Keratinocyte (primary cell): Measurements from ENCODE around the gene KRT8. TPM values are rescaled to one million over a fixed set of nuclear protein-coding genes. Genes with fewer than 3 reads are reported as not detected.

Experiments
- DNase-seq: peaks from one replicate; pipeline ENCODE4 v3.0.0-alpha.2; 2011; ENCODE audit warnings: low read depth, missing footprints, low spot score
- FAIRE-seq: peaks from 2 replicates; lab custom pipeline; 2011; peaks lifted over from hg19 to GRCh38; lab: Jason Lieb, UNC
- H2AFZ ChIP-seq: 2 replicates; pipeline ENCODE4 v1.6.0; 2012; ENCODE audit warnings: low read length, control low read depth, inconsistent platforms; ENCODE audit not compliant: control insufficient read depth
- H3K27ac ChIP-seq: 2 replicates; pipeline ENCODE4 v1.5.1; 2011; ENCODE audit warnings: low read length; ENCODE audit not compliant: control insufficient read depth, insufficient read depth
- H3K27me3 ChIP-seq: 3 replicates; pipeline ENCODE4 v1.6.0; 2011; ENCODE audit warnings: low read length; ENCODE audit not compliant: control insufficient read depth, insufficient read depth; ENCODE audit errors: extremely low read depth
- H3K36me3 ChIP-seq, 2 experiments: 2 replicates in 1 of 2; 3 replicates in 1 of 2; pipeline ENCODE4 v1.5.1; 2011; ENCODE audit warnings: low read length in 2 of 2, mild to moderate bottlenecking in 1 of 2; ENCODE audit not compliant: control insufficient read depth in 2 of 2, insufficient read depth in 2 of 2; ENCODE audit errors: extremely low read depth in 1 of 2
- H3K4me1 ChIP-seq: 3 replicates; pipeline ENCODE4 v1.5.1; 2011; ENCODE audit warnings: low read length; ENCODE audit not compliant: control insufficient read depth, insufficient read depth; ENCODE audit errors: extremely low read depth
- H3K4me2 ChIP-seq: 3 replicates; pipeline ENCODE4 v1.6.0; 2011; ENCODE audit warnings: low read depth, low read length; ENCODE audit not compliant: control insufficient read depth, insufficient read depth; ENCODE audit errors: extremely low read depth
- H3K4me3 ChIP-seq, 3 experiments: fragments of 200-600 bp in 1 of 3; sonication (generic) in 1 of 3; 2 replicates in 2 of 3; 3 replicates in 1 of 3; pipeline ENCODE4 v1.5.1; 2011 to 2016; ENCODE audit warnings: low read length in 3 of 3, mild to moderate bottlenecking in 3 of 3, control low read depth in 2 of 3, inconsistent platforms in 1 of 3, low read depth in 1 of 3, mixed read lengths in 1 of 3, mixed run types in 1 of 3, moderate library complexity in 1 of 3; ENCODE audit not compliant: control insufficient read depth in 2 of 3, insufficient read depth in 2 of 3; ENCODE audit errors: extremely low read depth in 1 of 3
- H3K79me2 ChIP-seq: 2 replicates; pipeline ENCODE4 v1.6.0; 2012; ENCODE audit warnings: low read length; ENCODE audit not compliant: control insufficient read depth, insufficient read depth
- H3K9ac ChIP-seq: 3 replicates; pipeline ENCODE4 v1.6.0; 2011; ENCODE audit warnings: low read length; ENCODE audit not compliant: control insufficient read depth, insufficient read depth; ENCODE audit errors: extremely low read depth
- H3K9me1 ChIP-seq: 3 replicates; pipeline ENCODE4 v1.6.0; 2011; ENCODE audit warnings: low read length; ENCODE audit not compliant: control insufficient read depth, insufficient read depth; ENCODE audit errors: extremely low read depth
- H3K9me3 ChIP-seq: 2 replicates; pipeline ENCODE4 v1.5.1; 2012; ENCODE audit warnings: low read depth, low read length; ENCODE audit not compliant: control insufficient read depth
- H4K20me1 ChIP-seq: 3 replicates; pipeline ENCODE4 v1.6.0; 2011; ENCODE audit warnings: low read length; ENCODE audit not compliant: control insufficient read depth, insufficient read depth; ENCODE audit errors: extremely low read depth
- CTCF ChIP-seq, 3 experiments: IDR thresholded peaks in 1 of 3; conservative IDR thresholded peaks in 1 of 3; optimal IDR thresholded peaks in 1 of 3; 2 replicates in 2 of 3; 3 replicates in 1 of 3; pipeline versions ENCODE3 to v1.5.1; 2011; ENCODE audit warnings: low read length in 3 of 3, mild to moderate bottlenecking in 3 of 3, moderate library complexity in 2 of 3, control low read depth in 1 of 3, inconsistent platforms in 1 of 3; ENCODE audit not compliant: insufficient read depth in 2 of 3; ENCODE audit errors: extremely low read depth in 1 of 3
- EZH2 ChIP-seq: IDR thresholded peaks from one replicate; pipeline ENCODE4 v1.6.1; 2012; ENCODE audit warnings: inconsistent platforms, mild to moderate bottlenecking, low read length, moderate library complexity
- dilution Hi-C: fragments of 300-500 bp; cut with MboI; formaldehyde crosslinking; loops from one replicate; pipeline ENCODE4 v1.7.0; 2020; ENCODE audit warnings: low sequenced_read_pairs; ENCODE audit not compliant: extremely low pct_ligation_motif_present
- polyA plus RNA-seq, 5 experiments: library from polyadenylated mRNA; depleted of rRNA in 3 of 5; stranded (reverse) in 3 of 5; stranded (forward) in 1 of 5; unstranded in 1 of 5; fragments of >200 nt; gene quantifications; 1 replicate in 1 of 5; 2 replicates in 3 of 5; 3 replicates in 1 of 5; pipeline versions ENCODE4 v1.2.1 to v1.2.3, GENCODE V29; 2011 to 2012; ENCODE audit warnings: missing spikeins in 2 of 5, low read depth in 1 of 5, low replicate concordance in 1 of 5

KRT8 gene
- polyA plus RNA-seq, 1 donor (not counting 4 experiments of a cell fraction or from before 2014, with no cell fraction given) = 151 TPM

DNA sequence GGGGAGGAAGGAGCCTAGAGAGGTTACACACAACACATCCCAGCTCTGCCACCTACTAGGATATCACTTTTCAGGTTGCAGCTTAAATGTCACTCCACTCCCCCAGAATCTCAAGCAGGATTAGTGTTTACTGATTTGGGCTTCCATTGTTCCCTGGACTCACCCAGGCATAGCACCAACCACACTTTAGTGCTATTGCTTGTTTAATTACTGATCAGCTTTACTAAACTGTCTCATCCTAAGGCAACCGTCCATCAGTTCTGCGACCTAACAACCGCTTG is 38.0 kb upstream of the KRT8 start:
- dilution Hi-C loops = no loop called here

DNA sequence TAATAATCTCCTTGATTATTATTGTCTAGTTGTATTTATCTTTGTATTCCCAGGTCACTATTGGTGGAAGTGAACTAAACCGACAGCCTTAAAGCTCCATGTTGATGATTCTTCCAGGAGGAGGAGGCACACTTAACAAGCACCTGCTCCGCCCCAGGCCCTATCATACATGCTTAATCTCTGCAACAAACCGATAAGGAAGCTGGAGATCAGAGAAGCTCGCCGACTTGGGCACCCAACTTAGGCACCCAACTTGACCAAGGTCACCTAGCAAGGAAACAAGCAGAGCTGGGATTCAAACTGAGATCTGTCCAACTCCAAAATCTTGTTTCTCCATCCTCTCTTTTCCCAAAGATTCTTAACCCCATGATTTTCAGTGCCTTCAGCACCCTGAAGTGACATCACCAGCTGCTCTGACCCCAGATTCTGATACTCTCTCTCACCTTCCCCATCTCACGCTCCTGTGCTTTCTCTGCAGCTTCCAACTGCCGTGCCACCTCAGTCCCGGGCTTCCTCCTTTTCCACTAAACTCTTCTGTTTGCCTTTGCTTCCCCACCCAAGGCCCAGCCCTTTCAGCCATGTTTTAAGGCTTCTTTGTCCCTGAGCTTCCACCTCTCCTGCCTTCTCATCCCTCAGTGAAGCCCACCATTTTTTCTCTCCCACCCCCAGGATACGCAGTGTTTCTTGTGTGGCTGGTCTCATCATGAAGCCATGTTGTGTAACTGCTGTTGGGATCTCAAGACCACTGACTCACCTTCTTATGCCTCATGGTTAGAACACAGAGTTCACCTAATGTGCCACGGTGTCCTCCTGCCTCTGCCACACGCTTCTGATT is 37.4 kb upstream of the KRT8 start:
- Histone ChIP-seq H3K36me3 (no peaks in the 10 kb centered on the region), H3K9me1 (no peaks in the 10 kb centered on the region), H2AFZ (no peak overlapping the region), H3K4me1 (peaks cover 8% of the 10 kb centered on the region), H3K27me3 (no peaks in the 10 kb centered on the region), H3K27ac (no peak overlapping the region), H4K20me1 (no peaks in the 10 kb centered on the region), H3K4me2 (no peak overlapping the region), H3K4me3 (no peak overlapping the region), H3K79me2 (no peaks in the 10 kb centered on the region), H3K9me3 (no peaks in the 10 kb centered on the region), H3K9ac (no peak overlapping the region)
- dilution Hi-C loops = no loop called here
- TF ChIP-seq EZH2 = no peak
- no peak for TF ChIP-seq CTCF (optimal IDR thresholded peaks at IDR 0.05 in 1 of 3, IDR thresholded peaks at IDR 0.05 in 1 of 3, conservative IDR thresholded peaks at IDR 0.05 in 1 of 3; ENCODE audit: extremely low read depth in 1 of 3, insufficient read depth in 2 of 3, low read length in 3 of 3)
- FAIRE-seq (no peak), DNase-seq (no peak)

More for the DNA sequence above, 38.0 kb upstream of the KRT8 start:
- TF ChIP-seq EZH2 (no peak), CTCF (optimal IDR thresholded peaks at IDR 0.05 in 1 of 3, IDR thresholded peaks at IDR 0.05 in 1 of 3, conservative IDR thresholded peaks at IDR 0.05 in 1 of 3; ENCODE audit: extremely low read depth in 1 of 3, insufficient read depth in 2 of 3, low read length in 3 of 3) (no peak)
- DNase-seq = no peak
- Histone ChIP-seq H3K9ac (no peak overlapping the region), H4K20me1 (no peaks in the 10 kb centered on the region), H3K4me3 (no peak overlapping the region), H3K79me2 (no peaks in the 10 kb centered on the region), H2AFZ (no peak overlapping the region), H3K9me1 (no peaks in the 10 kb centered on the region), H3K4me2 (no peak overlapping the region), H3K9me3 (no peaks in the 10 kb centered on the region), H3K36me3 (no peaks in the 10 kb centered on the region), H3K27ac (no peak overlapping the region), H3K4me1 (peaks cover 8% of the 10 kb centered on the region), H3K27me3 (no peaks in the 10 kb centered on the region)
- no peak for FAIRE-seq
